Thymus (tissue), 11 donors: ENCODE data around the gene BACH2. TPM values are rescaled to one million over a fixed set of nuclear protein-coding genes. Genes with fewer than 3 reads are reported as not detected.

Source experiments
- DNase-seq, 9 donors: peaks; one replicate each; pipeline ENCODE4 v3.0.0-alpha.2; 2013; ENCODE audit warnings: low spot score in 9 of 9, low read depth in 6 of 9, missing footprints in 1 of 9
- H3K27ac ChIP-seq, 2 donors: one replicate each; pipeline ENCODE4 v1.5.1; 2013; ENCODE audit warnings: control low read depth in 1 of 2, low read depth in 1 of 2, low read length in 1 of 2, mild to moderate bottlenecking in 1 of 2, moderate library complexity in 1 of 2
- H3K27me3 ChIP-seq, 2 donors: one replicate each; pipeline ENCODE4 v1.5.1; 2013; ENCODE audit warnings: low read length in 1 of 2; ENCODE audit not compliant: control insufficient read depth in 2 of 2, insufficient read depth in 1 of 2
- H3K36me3 ChIP-seq, 2 donors: one replicate each; pipeline ENCODE4 v1.5.1; 2013; ENCODE audit warnings: low read length in 1 of 2, mild to moderate bottlenecking in 1 of 2, moderate library complexity in 1 of 2; ENCODE audit not compliant: control insufficient read depth in 2 of 2, insufficient read depth in 2 of 2
- H3K4me1 ChIP-seq, 2 donors: one replicate each; pipeline ENCODE4 v1.5.1; 2013; ENCODE audit warnings: low read length in 2 of 2; ENCODE audit not compliant: control insufficient read depth in 2 of 2, insufficient read depth in 2 of 2
- H3K4me3 ChIP-seq, 2 donors: one replicate each; pipeline ENCODE4 v1.5.1; 2013; ENCODE audit warnings: low read length in 2 of 2, control low read depth in 1 of 2, mild to moderate bottlenecking in 1 of 2
- H3K9me3 ChIP-seq, 2 donors: one replicate each; pipeline ENCODE4 v1.5.1; 2013; ENCODE audit warnings: low read length in 1 of 2, mild to moderate bottlenecking in 1 of 2; ENCODE audit not compliant: control insufficient read depth in 2 of 2, insufficient read depth in 1 of 2
- WGBS: extraction: QIAGEN DNeasy Blood & Tissue Kit; methylation state at CpG from one replicate; pipeline ENCODE4 v1.1.7; 2013; 5-methylcytosine and 5-hydroxymethylcytosine counted together
- polyA plus RNA-seq: library from polyadenylated mRNA; stranded (reverse); fragments of 200-250 nt; gene quantifications from one replicate; pipeline ENCODE4 v1.2.3, GENCODE V29; 2013
- total RNA-seq: library from RNA; stranded (reverse); fragments of 120-200 nt; gene quantifications from one replicate; pipeline ENCODE4 v1.2.4, GENCODE V29; 2013
- donor health status: healthy.

The BACH2 gene
- total and polyA plus RNA-seq, 2 donors = 12.3 to 12.7 TPM

- no peak overlapping the region for H3K27ac ChIP-seq
- H3K4me1 ChIP-seq = no peaks in the 10 kb centered on the region
- DNase-seq = no peak
- WGBS = 98% methylated on average over 3 of the region's 3 CpGs
- no peaks in the 10 kb centered on the region for H3K9me3 ChIP-seq
- H3K36me3 ChIP-seq = no peaks in the 10 kb centered on the region
- H3K4me3 ChIP-seq = no peak overlapping the region
- no peaks in the 10 kb centered on the region for H3K27me3 ChIP-seq
Observed at GRCh38 chr6:90326404-90327057, 29.9 kb upstream of the BACH2 start.

- 99% methylated on average over 6 of the region's 6 CpGs for WGBS
- H3K27ac ChIP-seq = no peak overlapping the region
- H3K36me3 ChIP-seq = no peaks in the 10 kb centered on the region
- H3K4me1 ChIP-seq = no peaks in the 10 kb centered on the region
- H3K27me3 ChIP-seq = no peaks in the 10 kb centered on the region
- no peak for DNase-seq
- no peaks in the 10 kb centered on the region for H3K9me3 ChIP-seq
- no peak overlapping the region for H3K4me3 ChIP-seq
Observed at GRCh38 chr6:90323706-90324105, 27.1 kb upstream of the BACH2 start.

GRCh38 chr6:90322976-90323474, 26.4 kb upstream of the BACH2 start:
- H3K9me3 ChIP-seq = no peaks in the 10 kb centered on the region
- no peaks in the 10 kb centered on the region for H3K4me1 ChIP-seq
- no peak overlapping the region for H3K27ac ChIP-seq
- H3K4me3 ChIP-seq = no peak overlapping the region
- WGBS = 96% methylated on average over 3 of the region's 3 CpGs
- no peak for DNase-seq
- no peaks in the 10 kb centered on the region for H3K36me3 ChIP-seq
- no peaks in the 10 kb centered on the region for H3K27me3 ChIP-seq

- no peak overlapping the region for H3K27ac ChIP-seq
- H3K4me1 ChIP-seq = no peaks in the 10 kb centered on the region
- no peak overlapping the region for H3K4me3 ChIP-seq
- DNase-seq = no peak
- H3K27me3 ChIP-seq = no peaks in the 10 kb centered on the region
- H3K36me3 ChIP-seq = no peaks in the 10 kb centered on the region
- WGBS = 97% methylated on average over 6 of the region's 6 CpGs
- no peaks in the 10 kb centered on the region for H3K9me3 ChIP-seq
Observed at GRCh38 chr6:90319979-90320685, 23.5 kb upstream of the BACH2 start.

- no peaks in the 10 kb centered on the region for H3K4me1 ChIP-seq
- H3K27me3 ChIP-seq = no peaks in the 10 kb centered on the region
- H3K27ac ChIP-seq = no peak overlapping the region
- H3K9me3 ChIP-seq = no peaks in the 10 kb centered on the region
- WGBS = 90% methylated on average over 1 of the region's 1 CpG
- H3K36me3 ChIP-seq = no peaks in the 10 kb centered on the region
- no peak overlapping the region for H3K4me3 ChIP-seq
- no peak for DNase-seq
Observed at GRCh38 chr6:90319044-90319443, 22.4 kb upstream of the BACH2 start.

GRCh38 chr6:90315986-90316385, 19.3 kb upstream of the BACH2 start:
- no peak overlapping the region for H3K4me3 ChIP-seq
- H3K36me3 ChIP-seq = no peaks in the 10 kb centered on the region
- H3K9me3 ChIP-seq = no peaks in the 10 kb centered on the region
- DNase-seq = no peak
- no peak overlapping the region for H3K27ac ChIP-seq
- no peaks in the 10 kb centered on the region for H3K4me1 ChIP-seq
- no peaks in the 10 kb centered on the region for H3K27me3 ChIP-seq
- 95% methylated on average over 3 of the region's 3 CpGs for WGBS

- DNase-seq = no peak
- WGBS = 95% methylated on average over 4 of the region's 4 CpGs
- no peaks in the 10 kb centered on the region for H3K27me3 ChIP-seq
- no peak overlapping the region for H3K4me3 ChIP-seq
- H3K9me3 ChIP-seq = no peaks in the 10 kb centered on the region
- no peak overlapping the region for H3K27ac ChIP-seq
- no peaks in the 10 kb centered on the region for H3K4me1 ChIP-seq
- no peaks in the 10 kb centered on the region for H3K36me3 ChIP-seq
Observed at GRCh38 chr6:90315354-90315950, 18.8 kb upstream of the BACH2 start.

GRCh38 chr6:90314514-90314913, 17.9 kb upstream of the BACH2 start:
- WGBS = 94% methylated on average over 4 of the region's 4 CpGs
- Histone ChIP-seq H3K27ac (no peak overlapping the region), H3K9me3 (no peaks in the 10 kb centered on the region), H3K36me3 (no peaks in the 10 kb centered on the region), H3K27me3 (no peaks in the 10 kb centered on the region), H3K4me3 (no peak overlapping the region), H3K4me1 (no peaks in the 10 kb centered on the region)
- no peak for DNase-seq

- DNase-seq = no peak
- 97% methylated on average over 4 of the region's 4 CpGs for WGBS
- Histone ChIP-seq H3K27me3 (no peaks in the 10 kb centered on the region), H3K27ac (no peak overlapping the region), H3K4me1 (no peaks in the 10 kb centered on the region), H3K9me3 (no peaks in the 10 kb centered on the region), H3K4me3 (no peak overlapping the region), H3K36me3 (no peaks in the 10 kb centered on the region)
Observed at GRCh38 chr6:90311569-90311968, 14.9 kb upstream of the BACH2 start.
